ENCODE data around the gene DCN.

DCN gene

DNA sequence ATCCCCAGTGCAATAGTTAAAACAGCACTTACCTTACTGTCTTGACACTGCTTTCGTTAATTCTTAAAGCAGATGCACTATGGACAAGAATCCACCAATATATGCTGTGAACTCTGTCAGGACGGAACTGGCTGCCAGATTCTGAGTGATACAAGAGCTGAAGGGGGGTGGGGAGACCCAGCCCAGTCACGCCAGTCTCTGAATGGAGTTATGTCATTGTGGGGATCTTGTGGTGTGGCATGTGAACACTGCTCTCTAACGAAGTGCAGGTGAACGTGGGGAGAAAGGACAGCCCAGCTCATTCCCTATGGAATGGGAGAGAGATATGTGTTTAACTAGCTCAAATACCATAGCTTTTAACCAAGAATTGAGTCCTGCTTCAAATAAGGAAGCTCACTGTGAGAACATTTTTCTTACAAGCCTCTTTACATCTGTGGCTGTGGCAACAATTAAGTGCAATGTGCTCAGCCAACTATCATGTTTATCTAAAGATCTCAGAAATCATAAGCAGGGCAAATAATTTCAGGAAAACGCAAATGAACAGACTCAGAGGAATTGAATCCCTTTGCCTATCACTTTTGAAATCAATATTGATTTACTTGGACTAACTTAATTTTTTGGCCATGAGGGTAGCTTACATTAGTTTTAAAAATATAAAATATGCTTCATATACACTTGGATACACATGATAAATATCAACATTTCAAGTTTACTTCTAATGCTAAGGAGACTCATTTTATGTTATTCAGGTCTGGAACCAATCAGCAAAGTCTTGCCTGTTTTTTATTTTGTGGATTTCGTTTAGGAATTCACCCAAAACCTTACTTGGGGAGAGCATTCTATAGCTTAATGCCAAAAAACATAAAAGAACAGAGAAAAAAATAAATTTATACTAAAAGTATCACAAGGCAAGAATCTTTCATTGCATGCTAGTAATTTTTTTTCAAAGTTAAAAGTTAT, 71.0 kb downstream of the DCN start, which contains the start of gene LUM:
Gene LUM, minus strand, starts transcription at position 129 of the 960 bp plus-strand sequence. CDS start 2,515 bp downstream, outside the sequence.
- Histone ChIP-seq H3K9me2 (ENCODE audit: low read depth, low read length) (no peaks in the 10 kb centered on the region), H2AFZ (ENCODE audit: low read length) (no peak within 1 kb of the TSS), H3K79me2 (ENCODE audit: insufficient read depth, low read length) (no peaks in the 10 kb centered on the region), H3K36me3 (ENCODE audit: insufficient read depth, low read length) (no peaks in the 10 kb centered on the region), H3K9ac (ENCODE audit: low read length) (no peak within 1 kb of the TSS), H3K9me3 (ENCODE audit: low read length) (no peaks in the 10 kb centered on the region), H3K27ac (ENCODE audit: low read depth, low read length, poor library complexity, severe bottlenecking) (no peak within 1 kb of the TSS), H3K4me2 (ENCODE audit: low read length) (no peak within 1 kb of the TSS), H4K20me1 (ENCODE audit: insufficient read depth, low read length) (no peaks in the 10 kb centered on the region), H3K27me3 (ENCODE audit: insufficient read depth, low read length) (no peaks in the 10 kb centered on the region), H3K4me1 (ENCODE audit: insufficient read depth, low read length, severe bottlenecking) (no peaks in the 10 kb centered on the region), H3K4me3 (ENCODE audit: low read depth, low read length, poor library complexity, severe bottlenecking) (no peak within 1 kb of the TSS), H3F3A (ENCODE audit: insufficient read depth, low read length) (no peaks in the 10 kb centered on the region)
- no peak for TF ChIP-seq EZH2 (IDR thresholded peaks at IDR 0.05; ENCODE audit: borderline replicate concordance, low read length)
- TF ChIP-seq, protein P1, sequence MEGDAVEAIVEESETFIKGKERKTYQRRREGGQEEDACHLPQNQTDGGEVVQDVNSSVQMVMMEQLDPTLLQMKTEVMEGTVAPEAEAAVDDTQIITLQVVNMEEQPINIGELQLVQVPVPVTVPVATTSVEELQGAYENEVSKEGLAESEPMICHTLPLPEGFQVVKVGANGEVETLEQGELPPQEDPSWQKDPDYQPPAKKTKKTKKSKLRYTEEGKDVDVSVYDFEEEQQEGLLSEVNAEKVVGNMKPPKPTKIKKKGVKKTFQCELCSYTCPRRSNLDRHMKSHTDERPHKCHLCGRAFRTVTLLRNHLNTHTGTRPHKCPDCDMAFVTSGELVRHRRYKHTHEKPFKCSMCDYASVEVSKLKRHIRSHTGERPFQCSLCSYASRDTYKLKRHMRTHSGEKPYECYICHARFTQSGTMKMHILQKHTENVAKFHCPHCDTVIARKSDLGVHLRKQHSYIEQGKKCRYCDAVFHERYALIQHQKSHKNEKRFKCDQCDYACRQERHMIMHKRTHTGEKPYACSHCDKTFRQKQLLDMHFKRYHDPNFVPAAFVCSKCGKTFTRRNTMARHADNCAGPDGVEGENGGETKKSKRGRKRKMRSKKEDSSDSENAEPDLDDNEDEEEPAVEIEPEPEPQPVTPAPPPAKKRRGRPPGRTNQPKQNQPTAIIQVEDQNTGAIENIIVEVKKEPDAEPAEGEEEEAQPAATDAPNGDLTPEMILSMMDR (IDR thresholded peaks at IDR 0.05; ENCODE audit: low read length), result no peak

DNA sequence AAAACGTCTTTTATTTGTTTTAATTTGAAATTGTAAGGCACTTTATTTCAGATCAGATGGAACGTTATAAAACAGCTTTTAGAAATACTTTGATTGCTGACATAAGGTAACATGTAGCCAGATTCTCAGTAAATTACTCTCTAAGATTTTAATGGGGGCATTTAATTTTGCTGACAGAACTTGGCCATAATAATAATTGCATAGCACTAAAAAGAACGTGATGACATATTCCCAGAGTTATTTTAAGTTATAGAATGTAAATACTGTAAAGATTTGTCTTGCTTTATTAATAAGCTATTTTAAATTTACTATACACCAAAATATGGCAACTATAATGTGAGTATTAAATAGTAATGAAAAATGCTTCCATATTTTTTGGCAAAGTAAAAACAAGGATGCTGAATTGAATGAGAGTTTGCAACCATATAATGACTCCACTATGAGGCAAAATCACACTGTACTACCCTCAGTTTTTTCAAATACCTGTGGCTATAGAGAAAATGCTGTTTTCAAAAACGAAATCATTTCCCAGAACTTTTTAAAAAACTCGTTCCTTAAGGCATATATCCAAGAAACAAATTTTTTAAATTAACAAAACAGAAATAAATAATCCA, 72.2 kb downstream of the DCN start:
- H3K4me2 ChIP-seq (ENCODE audit: low read length), result no peak overlapping the region
- H3K4me1 ChIP-seq (ENCODE audit: insufficient read depth, low read length, severe bottlenecking), result no peaks in the 10 kb centered on the region
- H3K9ac ChIP-seq (ENCODE audit: low read length), result no peak overlapping the region
- no peak for TF ChIP-seq EZH2 (IDR thresholded peaks at IDR 0.05; ENCODE audit: borderline replicate concordance, low read length)
- TF ChIP-seq, protein P1 (IDR thresholded peaks at IDR 0.05; ENCODE audit: low read length), result no peak
- no peaks in the 10 kb centered on the region for H3K9me3 ChIP-seq (ENCODE audit: low read length)
- H3K9me2 ChIP-seq (ENCODE audit: low read depth, low read length), result no peaks in the 10 kb centered on the region
- no peaks in the 10 kb centered on the region for H3K79me2 ChIP-seq (ENCODE audit: insufficient read depth, low read length)
- H3K4me3 ChIP-seq (ENCODE audit: low read depth, low read length, poor library complexity, severe bottlenecking), result no peak overlapping the region
- no peaks in the 10 kb centered on the region for H3F3A ChIP-seq (ENCODE audit: insufficient read depth, low read length)
- H3K36me3 ChIP-seq (ENCODE audit: insufficient read depth, low read length), result no peaks in the 10 kb centered on the region
- H4K20me1 ChIP-seq (ENCODE audit: insufficient read depth, low read length), result no peaks in the 10 kb centered on the region
- H2AFZ ChIP-seq (ENCODE audit: low read length), result no peak overlapping the region
- no peak overlapping the region for H3K27ac ChIP-seq (ENCODE audit: low read depth, low read length, poor library complexity, severe bottlenecking)
- no peaks in the 10 kb centered on the region for H3K27me3 ChIP-seq (ENCODE audit: insufficient read depth, low read length)

DNA sequence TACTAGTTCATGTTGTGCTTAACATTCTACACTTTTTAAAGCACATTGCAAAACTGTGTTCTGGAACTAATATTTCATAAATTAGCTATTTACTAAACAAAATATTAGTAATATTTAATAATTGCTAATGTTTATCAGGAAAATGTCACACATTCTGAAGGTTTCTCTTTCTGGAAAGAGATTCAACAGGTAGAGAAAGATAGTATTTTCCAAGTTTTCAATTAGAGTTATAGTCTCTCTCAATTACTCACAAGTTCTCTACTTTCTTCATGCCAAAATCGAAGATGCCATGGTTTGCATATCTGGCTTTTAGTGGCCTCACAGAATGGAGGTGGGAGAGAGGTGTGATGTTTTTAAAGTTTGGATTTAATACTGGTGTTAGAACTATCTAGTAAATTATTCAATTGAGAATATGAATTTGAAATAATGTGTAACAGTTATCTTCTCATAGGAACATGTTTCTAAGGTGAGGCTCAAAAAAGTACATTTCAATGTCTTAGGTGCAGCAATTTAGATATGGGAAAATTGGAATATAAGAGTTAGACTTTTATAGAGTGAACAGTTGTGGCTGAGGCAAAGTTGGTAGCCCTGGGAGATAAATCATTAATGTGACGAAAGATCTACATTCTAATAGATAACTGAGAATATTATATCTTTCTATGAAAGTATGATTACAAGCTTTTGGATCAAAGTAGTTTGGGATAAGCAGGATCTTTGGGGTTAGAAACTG, 72.9 kb downstream of the DCN start:
- Histone ChIP-seq H3K79me2 (ENCODE audit: insufficient read depth, low read length) (no peaks in the 10 kb centered on the region), H2AFZ (ENCODE audit: low read length) (no peak overlapping the region), H4K20me1 (ENCODE audit: insufficient read depth, low read length) (no peaks in the 10 kb centered on the region), H3F3A (ENCODE audit: insufficient read depth, low read length) (no peaks in the 10 kb centered on the region), H3K27me3 (ENCODE audit: insufficient read depth, low read length) (no peaks in the 10 kb centered on the region), H3K9ac (ENCODE audit: low read length) (no peak overlapping the region), H3K36me3 (ENCODE audit: insufficient read depth, low read length) (no peaks in the 10 kb centered on the region), H3K4me3 (ENCODE audit: low read depth, low read length, poor library complexity, severe bottlenecking) (no peak overlapping the region), H3K9me2 (ENCODE audit: low read depth, low read length) (no peaks in the 10 kb centered on the region), H3K4me1 (ENCODE audit: insufficient read depth, low read length, severe bottlenecking) (no peaks in the 10 kb centered on the region), H3K4me2 (ENCODE audit: low read length) (no peak overlapping the region), H3K27ac (ENCODE audit: low read depth, low read length, poor library complexity, severe bottlenecking) (no peak overlapping the region), H3K9me3 (ENCODE audit: low read length) (no peaks in the 10 kb centered on the region)
- TF ChIP-seq, protein P1 (IDR thresholded peaks at IDR 0.05; ENCODE audit: low read length), result no peak
- no peak for TF ChIP-seq EZH2 (IDR thresholded peaks at IDR 0.05; ENCODE audit: borderline replicate concordance, low read length)
